K562 (cell line): ENCODE data around the gene PTX3. TPM values are rescaled to one million over a fixed set of nuclear protein-coding genes. Genes with fewer than 3 reads are reported as not detected.

Experiments
- C11orf30 ChIP-seq: fragments of 450-650 bp; IDR thresholded peaks from 2 replicates; pipeline ENCODE4 v1.6.1; 2016; ENCODE audit warnings: low read depth, mild to moderate bottlenecking
- CREB1 ChIP-seq, 2 experiments: sonication (generic) in 1 of 2; formaldehyde crosslinking in 1 of 2; IDR thresholded peaks; 2 replicates each; pipeline versions ENCODE4 v1.6.1 to v1.8.0; 2012 to 2022; ENCODE audit warnings: inconsistent platforms in 1 of 2, mild to moderate bottlenecking in 1 of 2, missing genetic modification reagents in 1 of 2, moderate library complexity in 1 of 2
- CSDE1 ChIP-seq, 2 experiments: fragments of 450-650 bp; IDR thresholded peaks; 2 replicates each; pipeline ENCODE4 v1.6.1; 2016; ENCODE audit warnings: mild to moderate bottlenecking in 1 of 2
- CXXC5 ChIP-seq: fragments of 250-450 bp; sonication (Bioruptor Pico); IDR thresholded peaks from 2 replicates; pipeline ENCODE4 v1.8.0; 2022; ENCODE audit warnings: inconsistent platforms, mild to moderate bottlenecking, moderate library complexity
- FOXA3 ChIP-seq, 2 experiments: fragments of 450-650 bp in 1 of 2; sonication (generic) in 1 of 2; formaldehyde crosslinking; IDR thresholded peaks in 1 of 2; conservative IDR thresholded peaks in 1 of 2; 2 replicates each; pipeline versions ENCODE4 v1.4.0 to v1.8.0; 2020 to 2022; ENCODE audit warnings: mild to moderate bottlenecking in 2 of 2, missing genetic modification reagents in 1 of 2
- HMGXB4 ChIP-seq: sonication (generic); formaldehyde crosslinking; IDR thresholded peaks from 2 replicates; pipeline ENCODE4 v1.8.1; 2023; ENCODE audit warnings: mild to moderate bottlenecking, missing genetic modification reagents
- MAFF ChIP-seq: IDR thresholded peaks from 2 replicates; pipeline ENCODE4 v1.6.1; 2012; ENCODE audit warnings: low read length, improper control_type of control experiment
- MAFG ChIP-seq: fragments of 450-650 bp; conservative IDR thresholded peaks from 2 replicates; pipeline ENCODE4 v1.6.1; 2016; ENCODE audit warnings: missing genetic modification characterization, missing compliant biosample characterization
- NEUROD1 ChIP-seq: fragments of 150-350 bp; IDR thresholded peaks from 2 replicates; pipeline ENCODE4 v1.6.1; 2014; ENCODE audit warnings: borderline replicate concordance, low read length, low read depth; ENCODE audit not compliant: partially characterized antibody
- NFATC3 ChIP-seq: fragments of 450-650 bp; IDR thresholded peaks from 2 replicates; pipeline ENCODE4 v1.6.1; 2017; ENCODE audit warnings: mild to moderate bottlenecking
- NUFIP1 ChIP-seq: fragments of 450-650 bp; IDR thresholded peaks from 2 replicates; pipeline ENCODE4 v1.6.1; 2018; ENCODE audit not compliant: partially characterized antibody
- PPARD ChIP-seq: fragments of 250-450 bp; sonication (Bioruptor Pico); IDR thresholded peaks from 2 replicates; pipeline ENCODE4 v1.8.0; 2022; ENCODE audit warnings: inconsistent platforms, mild to moderate bottlenecking, moderate library complexity
- SMARCA5 ChIP-seq: fragments of 450-650 bp; IDR thresholded peaks from 2 replicates; pipeline ENCODE4 v1.6.1; 2016
- TFAP4 ChIP-seq: sonication (generic); formaldehyde crosslinking; IDR thresholded peaks from 2 replicates; pipeline ENCODE4 v1.8.0; 2022; ENCODE audit warnings: missing genetic modification reagents, mild to moderate bottlenecking, moderate library complexity, borderline replicate concordance
- ZC3H4 ChIP-seq: sonication (generic); formaldehyde crosslinking; IDR thresholded peaks from 2 replicates; pipeline ENCODE4 v1.9.0; 2021; ENCODE audit warnings: missing genetic modification reagents, borderline replicate concordance
- ZNF121 ChIP-seq: sonication (generic); formaldehyde crosslinking; conservative IDR thresholded peaks from 2 replicates; pipeline ENCODE4 v1.8.0; 2022; ENCODE audit warnings: missing genetic modification reagents
- ZNF184 ChIP-seq: sonication (generic); formaldehyde crosslinking; IDR thresholded peaks from 2 replicates; pipeline ENCODE4 v1.5.0; 2020; ENCODE audit warnings: missing genetic modification reagents
- ZNF232 ChIP-seq: sonication (generic); formaldehyde crosslinking; IDR thresholded peaks from 2 replicates; pipeline ENCODE4 v1.8.0; 2022; ENCODE audit warnings: mild to moderate bottlenecking, missing genetic modification reagents
- ZNF280A ChIP-seq: fragments of 450-650 bp; IDR thresholded peaks from 2 replicates; pipeline ENCODE4 v1.6.1; 2018; ENCODE audit warnings: mild to moderate bottlenecking, low read depth; ENCODE audit not compliant: partially characterized antibody
- polyA plus RNA-seq, 8 experiments: library from polyadenylated mRNA; depleted of rRNA in 4 of 8; stranded (reverse) in 5 of 8; unstranded in 3 of 8; fragments of >200 nt; fragmentation: Nextera tagmentation in 2 of 8; fragmentation: Illumina TruSeq in 1 of 8; extraction: Ambion mirVana in 2 of 8; extraction: Trizol in 1 of 8; gene quantifications; 2 replicates each; pipeline versions ENCODE4 v1.2.1 to v1.2.3, GENCODE V29; 2011 to 2014; ENCODE audit warnings: inconsistent platforms in 1 of 8, missing spikeins in 1 of 8
- total RNA-seq, 7 experiments: library from RNA; depleted of rRNA in 6 of 7; stranded (reverse); fragments of >200 nt in 6 of 7; fragmentation: Illumina TruSeq in 2 of 7; extraction: Trizol in 2 of 7; gene quantifications; 2 replicates each; pipeline versions ENCODE4 v1.2.1 to v1.2.3, GENCODE V29; 2011 to 2021; ENCODE audit warnings: low replicate concordance in 1 of 7

The PTX3 gene
- total and polyA plus RNA-seq, 9 of the 15 experiments (the other 6 are each of a cell fraction or from before 2014, with no cell fraction given) = 0.04 to 0.33 (median 0.15) TPM; not detected in 2

GRCh38 chr3:157441102-157441624 is 4.5 kb downstream of the PTX3 start (continued):
- TF ChIP-seq HMGXB4 (CRISPR knock-in tag) = no peak
- TF ChIP-seq NFATC3 = no peak
- TF ChIP-seq NUFIP1 = no peak
- no peak for TF ChIP-seq CSDE1 (IDR thresholded peaks at IDR 0.05)
- TF ChIP-seq PPARD = no peak
- no peak for TF ChIP-seq ZNF184 (CRISPR knock-in tag)
- no peak for TF ChIP-seq TFAP4 (CRISPR knock-in tag)
- TF ChIP-seq C11orf30 = peak; percentile 83
- no peak for TF ChIP-seq SMARCA5
- TF ChIP-seq NEUROD1 = no peak
- peak; percentile 83 for TF ChIP-seq MAFF
- no peak for TF ChIP-seq CREB1 (IDR thresholded peaks at IDR 0.05)
- no peak for TF ChIP-seq CREB1 (CRISPR knock-in tag; IDR thresholded peaks at IDR 0.05)
- no peak for TF ChIP-seq CXXC5 (CRISPR knock-in tag)
- TF ChIP-seq FOXA3 (CRISPR knock-in tag; conservative IDR thresholded peaks at IDR 0.05 in 1 of 2, IDR thresholded peaks at IDR 0.05 in 1 of 2) = peak in 1 of 2 experiments; percentile 89; a peak in 2 of 4 replicates
- TF ChIP-seq ZC3H4 = no peak
- TF ChIP-seq ZNF280A = no peak
- TF ChIP-seq ZNF232 (CRISPR knock-in tag) = no peak
- peak; percentile 84 for TF ChIP-seq MAFG (tag)
- TF ChIP-seq ZNF121 (CRISPR knock-in tag) = no peak
